Activated T-helper 17 cell treated with anti-CD3 and anti-CD28 coated beads, Interleukin-2, amount 50 U/mL, for 72 hours (primary cell): ENCODE results near the gene USB1. TPM values are rescaled to one million over a fixed set of nuclear protein-coding genes. Genes with fewer than 3 reads are reported as not detected.

Experiments used
- ATAC-seq: fragments of 150-1000 bp; cut with Tn5 transposase; replicated peaks from 2 replicates; pipeline ENCODE4 v1.10.0; 2021; ENCODE audit warnings: mild to moderate bottlenecking, moderate library complexity
- H3K27ac Mint-ChIP-seq: one replicate; pipeline ENCODE4 v1.8.0; 2022; ENCODE audit warnings: mixed read lengths
- H3K27me3 Mint-ChIP-seq: one replicate; pipeline ENCODE4 v1.8.0; 2022; ENCODE audit warnings: mixed read lengths
- H3K36me3 Mint-ChIP-seq: one replicate; pipeline ENCODE4 v1.8.0; 2022; ENCODE audit warnings: low read depth, mild to moderate bottlenecking, mixed read lengths
- H3K4me1 Mint-ChIP-seq: one replicate; pipeline ENCODE4 v1.8.0; 2022; ENCODE audit warnings: mixed read lengths
- H3K4me3 Mint-ChIP-seq: one replicate; pipeline ENCODE4 v1.8.0; 2022; ENCODE audit warnings: mild to moderate bottlenecking, mixed read lengths
- H3K9me3 Mint-ChIP-seq: one replicate; pipeline ENCODE4 v1.8.0; 2022; ENCODE audit warnings: mixed read lengths
- total RNA-seq, 2 donors: library from RNA; stranded (reverse); gene quantifications; one replicate each; pipeline ENCODE4 v1.2.3, GENCODE V29; 2022

The USB1 gene
- total RNA-seq, 2 donors from 2014 or later, result 33.7 to 56.6 TPM

- Mint-ChIP-seq H3K27me3 (no peaks in the 10 kb centered on the region), H3K27ac (no peak overlapping the region), H3K9me3 (no peaks in the 10 kb centered on the region), H3K36me3 (peaks cover 39% of the 10 kb centered on the region), H3K4me3 (no peak overlapping the region), H3K4me1 (peaks cover 4% of the 10 kb centered on the region)
- ATAC-seq, result no peak
Observed at GRCh38 chr16:58010886-58011285, 9.7 kb downstream of the USB1 start.

DNA sequence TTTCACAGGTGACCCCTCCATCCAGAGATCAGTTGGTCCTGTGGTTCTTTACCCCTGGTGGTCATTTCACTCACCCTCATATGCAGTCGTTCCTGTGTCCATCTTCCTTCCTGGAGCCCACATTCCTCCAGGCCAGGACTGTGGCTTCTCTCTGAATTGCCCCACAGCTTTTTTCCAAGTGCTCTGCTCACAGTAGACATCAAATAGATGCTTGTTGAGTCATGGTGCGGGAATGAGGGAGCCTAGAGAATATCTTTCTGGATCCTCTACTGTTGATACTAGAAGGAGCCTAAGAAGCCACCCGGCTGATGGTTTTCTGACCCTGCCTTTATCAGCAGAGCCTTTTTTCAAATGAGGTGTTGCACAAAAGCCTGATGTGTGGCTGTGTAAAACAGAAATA lies 10.4 kb downstream of the USB1 start:
- no peak for ATAC-seq
- no peaks in the 10 kb centered on the region for H3K9me3 Mint-ChIP-seq
- H3K4me3 Mint-ChIP-seq, result no peak overlapping the region

DNA sequence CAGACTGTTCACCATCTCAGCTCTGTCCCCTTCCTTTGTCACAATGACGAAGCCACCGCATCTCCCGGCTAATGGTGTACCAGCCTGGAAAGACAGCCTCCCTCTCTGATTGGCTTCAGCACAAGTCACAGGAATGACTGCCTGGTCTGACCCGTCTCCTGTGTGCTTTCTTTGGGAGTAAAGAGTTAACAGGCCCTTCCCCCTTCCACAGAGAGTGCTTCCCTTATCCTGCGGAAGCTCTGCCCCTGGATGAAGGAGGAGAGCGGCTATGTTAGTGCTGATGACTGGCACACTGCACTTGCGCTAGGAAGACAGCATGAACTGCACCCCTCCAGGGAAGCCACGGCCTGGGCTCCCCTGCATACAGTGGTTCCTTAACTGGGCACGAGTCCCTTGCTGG lies 11.3 kb downstream of the USB1 start:
- H3K9me3 Mint-ChIP-seq, result no peaks in the 10 kb centered on the region
- H3K36me3 Mint-ChIP-seq, result peaks cover 24% of the 10 kb centered on the region
- no peak overlapping the region for H3K4me3 Mint-ChIP-seq
- no peaks in the 10 kb centered on the region for H3K27me3 Mint-ChIP-seq
- no peak for ATAC-seq
- H3K27ac Mint-ChIP-seq, result no peak overlapping the region
- peaks cover 4% of the 10 kb centered on the region for H3K4me1 Mint-ChIP-seq

More for the DNA sequence above, 10.4 kb downstream of the USB1 start:
- H3K4me1 Mint-ChIP-seq, result peaks cover 4% of the 10 kb centered on the region
- no peaks in the 10 kb centered on the region for H3K27me3 Mint-ChIP-seq
- no peak overlapping the region for H3K27ac Mint-ChIP-seq
- H3K36me3 Mint-ChIP-seq, result peaks cover 31% of the 10 kb centered on the region

GRCh38 chr16:58013201-58013956 lies 12.2 kb downstream of the USB1 start:
- H3K4me1 Mint-ChIP-seq, result peaks cover 4% of the 10 kb centered on the region
- peaks cover 24% of the 10 kb centered on the region for H3K36me3 Mint-ChIP-seq
- no peak overlapping the region for H3K27ac Mint-ChIP-seq
- no peak overlapping the region for H3K4me3 Mint-ChIP-seq
- ATAC-seq, result no peak
- H3K27me3 Mint-ChIP-seq, result no peaks in the 10 kb centered on the region
- H3K9me3 Mint-ChIP-seq, result no peaks in the 10 kb centered on the region

- peaks cover 4% of the 10 kb centered on the region for H3K36me3 Mint-ChIP-seq
Observed at GRCh38 chr16:58016840-58017446, 15.7 kb downstream of the USB1 start.

GRCh38 chr16:58018803-58019202 lies 17.6 kb downstream of the USB1 start:
- H3K9me3 Mint-ChIP-seq, result no peaks in the 10 kb centered on the region
- no peak overlapping the region for H3K4me3 Mint-ChIP-seq
- no peak for ATAC-seq

More at GRCh38 chr16:58016840-58017446, 15.7 kb downstream of the USB1 start:
- no peak for ATAC-seq
- no peak overlapping the region for H3K27ac Mint-ChIP-seq
- no peaks in the 10 kb centered on the region for H3K9me3 Mint-ChIP-seq
- H3K4me1 Mint-ChIP-seq, result peaks cover 6% of the 10 kb centered on the region
- no peaks in the 10 kb centered on the region for H3K27me3 Mint-ChIP-seq
- H3K4me3 Mint-ChIP-seq, result no peak overlapping the region

DNA sequence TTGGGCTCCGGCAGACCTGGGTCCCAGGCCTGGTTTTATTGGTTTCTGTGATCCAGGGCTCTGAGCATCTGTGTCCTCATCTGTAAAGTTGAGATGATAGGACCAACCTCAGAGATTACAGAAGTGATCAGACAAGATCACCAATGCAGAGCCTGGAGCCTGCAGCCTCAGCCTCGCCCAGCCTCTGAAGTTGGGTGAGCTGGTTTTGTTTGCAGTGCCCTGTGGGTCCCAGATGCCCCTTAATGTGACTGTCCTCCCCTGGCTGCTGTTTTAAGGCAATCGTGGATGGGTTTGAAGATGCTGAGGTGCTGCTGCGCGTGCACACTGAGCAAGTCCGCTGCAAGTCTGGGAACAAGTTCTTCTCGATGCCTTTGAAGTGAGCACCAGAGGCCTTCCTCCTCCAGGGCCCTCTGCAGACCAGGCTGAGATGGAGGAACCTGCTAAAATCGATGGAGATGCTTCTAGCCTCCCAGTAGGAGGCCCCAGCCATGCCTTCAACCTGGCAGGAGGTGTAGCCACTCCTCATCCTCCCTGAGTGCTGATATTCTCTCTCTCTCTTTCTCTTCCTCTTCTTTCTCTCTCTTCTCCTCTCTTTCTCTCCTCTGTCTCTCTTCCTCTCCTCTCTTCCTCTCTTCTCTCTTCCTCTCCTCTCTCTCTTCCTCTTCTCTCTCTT lies 18.8 kb downstream of the USB1 start:
- Mint-ChIP-seq H3K9me3 (no peaks in the 10 kb centered on the region), H3K27ac (peak overlapping the region; percentile 70), H3K4me3 (no peak overlapping the region), H3K27me3 (no peaks in the 10 kb centered on the region), H3K4me1 (peaks cover 10% of the 10 kb centered on the region), H3K36me3 (no peaks in the 10 kb centered on the region)
- no peak for ATAC-seq

More at GRCh38 chr16:58018803-58019202, 17.6 kb downstream of the USB1 start:
- Mint-ChIP-seq H3K4me1 (peaks cover 6% of the 10 kb centered on the region), H3K27ac (no peak overlapping the region), H3K27me3 (no peaks in the 10 kb centered on the region), H3K36me3 (peaks cover 4% of the 10 kb centered on the region)

- Mint-ChIP-seq H3K4me3 (no peak overlapping the region), H3K4me1 (peaks cover 11% of the 10 kb centered on the region), H3K27me3 (no peaks in the 10 kb centered on the region), H3K36me3 (no peaks in the 10 kb centered on the region), H3K9me3 (no peaks in the 10 kb centered on the region), H3K27ac (peak overlapping the region; percentile 70)
- ATAC-seq, result peak; percentile 49
Observed at GRCh38 chr16:58020628-58021521, 19.7 kb downstream of the USB1 start.

DNA sequence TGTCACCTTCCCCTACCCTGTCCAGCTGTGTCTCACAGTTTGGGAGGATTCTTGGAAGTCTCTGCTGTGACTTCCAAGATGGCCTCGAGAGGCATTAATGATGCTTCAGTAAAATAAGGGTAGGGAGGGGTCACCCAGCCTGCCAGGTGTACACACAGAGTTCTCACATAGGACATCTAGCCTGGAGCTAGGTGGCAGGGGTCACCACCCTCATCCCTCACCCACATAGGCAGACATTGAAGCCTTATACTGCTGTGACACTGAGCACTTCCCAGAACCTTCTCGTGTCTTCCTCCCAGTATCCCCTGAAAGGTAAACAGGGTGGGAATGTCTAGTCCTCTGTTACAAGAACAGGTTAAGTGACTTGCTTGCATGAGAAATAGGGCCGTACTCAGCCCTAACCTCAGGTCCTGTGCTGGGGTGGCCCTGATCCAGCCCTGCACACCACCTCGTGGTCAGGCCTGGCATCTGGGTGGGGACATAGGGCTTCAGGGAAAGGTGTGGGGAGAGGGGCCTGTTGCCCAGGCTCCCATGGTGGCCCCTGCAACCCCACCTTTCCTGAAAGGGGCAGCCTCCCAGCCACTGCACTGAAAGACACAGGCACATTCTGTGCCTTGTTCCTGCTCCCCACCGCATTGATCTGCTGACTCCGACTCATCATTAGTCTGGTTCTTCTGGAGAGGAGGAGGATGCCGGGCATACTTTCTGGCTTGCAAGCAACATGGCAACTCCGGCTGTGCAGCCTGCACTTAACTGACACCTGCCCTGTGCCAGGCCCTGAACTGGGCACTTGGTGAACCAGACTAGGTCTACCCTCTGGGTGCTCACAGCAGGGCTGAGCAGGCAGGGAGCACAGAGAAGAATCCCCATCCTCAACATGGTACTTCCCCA lies 20.7 kb downstream of the USB1 start:
- no peaks in the 10 kb centered on the region for H3K36me3 Mint-ChIP-seq
- H3K9me3 Mint-ChIP-seq, result no peaks in the 10 kb centered on the region
- H3K27me3 Mint-ChIP-seq, result no peaks in the 10 kb centered on the region
- H3K27ac Mint-ChIP-seq, result no peak overlapping the region
- peaks cover 11% of the 10 kb centered on the region for H3K4me1 Mint-ChIP-seq
- ATAC-seq, result no peak
- H3K4me3 Mint-ChIP-seq, result no peak overlapping the region

DNA sequence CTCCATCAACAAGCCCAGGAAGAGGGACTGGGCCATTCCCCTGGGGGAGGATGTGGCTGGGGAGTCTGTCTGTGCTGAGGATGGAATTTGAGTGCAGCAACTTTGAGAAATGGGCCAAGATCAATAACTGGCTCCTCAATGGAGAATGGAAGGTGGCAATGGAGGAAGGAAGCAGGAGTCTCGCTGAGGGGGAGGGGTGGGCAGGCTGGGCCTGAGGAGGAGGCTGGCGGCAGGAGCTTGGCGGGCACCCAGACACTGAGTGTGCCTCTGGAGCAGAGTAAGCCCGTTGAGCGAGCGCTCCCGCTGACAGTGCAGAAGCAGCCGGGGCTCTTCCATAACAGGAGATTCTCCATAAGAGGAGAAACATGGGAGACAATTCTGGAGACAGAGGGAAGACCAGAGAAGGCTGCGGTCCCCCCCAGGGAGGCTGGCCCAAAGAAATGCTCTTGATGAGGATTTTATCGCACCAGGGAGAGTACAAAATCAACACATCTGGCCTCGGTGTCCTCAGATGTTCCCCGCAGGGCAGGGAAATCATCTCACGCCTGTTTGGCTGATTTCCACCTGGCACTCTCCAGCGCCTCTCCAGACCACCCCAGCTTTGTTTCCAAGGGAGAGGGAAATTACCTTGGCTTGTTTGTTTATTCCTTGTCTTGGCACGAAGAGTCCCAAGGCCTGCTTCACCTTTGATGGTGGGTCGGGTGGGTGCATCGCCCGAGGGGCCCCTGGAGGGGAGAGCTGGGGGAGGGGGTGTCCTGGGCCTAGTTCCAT lies 21.6 kb downstream of the USB1 start:
- Mint-ChIP-seq H3K4me3 (no peak overlapping the region), H3K36me3 (no peaks in the 10 kb centered on the region), H3K27ac (no peak overlapping the region), H3K9me3 (no peaks in the 10 kb centered on the region), H3K4me1 (peaks cover 11% of the 10 kb centered on the region), H3K27me3 (no peaks in the 10 kb centered on the region)
- ATAC-seq, result no peak

DNA sequence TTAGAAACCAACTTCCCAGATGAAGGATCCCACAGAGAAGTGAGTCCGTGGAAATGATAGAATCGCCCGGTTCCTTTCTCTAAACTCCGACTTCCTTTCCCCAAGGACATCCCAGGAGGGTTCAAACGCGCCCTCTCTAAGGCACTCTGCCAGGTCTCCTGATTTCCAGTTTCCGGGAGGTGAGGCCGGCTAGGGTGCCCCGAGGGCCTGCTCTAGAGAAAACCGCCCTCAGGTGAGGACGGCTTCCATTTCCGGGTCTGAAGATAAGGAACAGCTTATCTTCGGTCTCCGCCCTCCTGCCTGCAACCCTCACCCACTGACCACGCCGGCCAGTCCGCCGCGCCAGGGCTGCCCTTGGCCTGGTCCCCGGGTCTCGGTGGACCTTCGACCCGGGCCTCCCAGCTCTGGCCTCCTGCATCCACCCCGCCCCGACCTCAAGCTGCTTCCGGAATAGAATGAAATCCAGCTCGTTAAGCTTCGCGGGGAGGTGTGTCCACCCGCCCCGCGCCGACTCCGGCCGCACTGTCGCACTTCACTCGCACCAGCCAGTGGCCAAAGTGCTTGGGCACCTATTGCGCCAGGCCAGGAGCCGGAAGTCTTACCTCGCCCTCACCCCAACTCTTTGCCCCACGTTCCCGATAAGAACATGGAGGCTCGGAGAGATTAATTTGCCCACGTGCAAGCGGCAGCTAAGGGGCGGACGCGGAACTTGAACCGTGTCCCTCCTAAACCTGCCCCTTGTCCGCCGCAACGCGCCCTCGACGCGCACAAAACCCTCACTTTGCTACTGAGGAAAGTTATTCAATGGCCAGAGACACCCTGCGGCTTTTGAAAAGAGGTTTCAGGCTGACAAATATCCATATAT lies 23.5 kb downstream of the USB1 start:
- Mint-ChIP-seq H3K27ac (peak overlapping the region; percentile 81), H3K4me1 (peaks cover 11% of the 10 kb centered on the region), H3K36me3 (no peaks in the 10 kb centered on the region), H3K9me3 (no peaks in the 10 kb centered on the region), H3K27me3 (no peaks in the 10 kb centered on the region), H3K4me3 (peak overlapping the region; percentile 88)
- peak; percentile 25 for ATAC-seq
